Measurements from ENCODE around the gene BIRC5.
"Not testable (repeated sequence)": the region's sequence is repeated elsewhere in the genome, so short reads cannot be mapped to it uniquely, and the experiment has no call there.

Gene BIRC5

GRCh38 chr17:78241277-78242023, 27.4 kb downstream of the BIRC5 start:
- no peak for DNase-seq

GRCh38 chr17:78242024-78242742, 28.1 kb downstream of the BIRC5 start:
- DNase-seq: peak; percentile 46

DNA sequence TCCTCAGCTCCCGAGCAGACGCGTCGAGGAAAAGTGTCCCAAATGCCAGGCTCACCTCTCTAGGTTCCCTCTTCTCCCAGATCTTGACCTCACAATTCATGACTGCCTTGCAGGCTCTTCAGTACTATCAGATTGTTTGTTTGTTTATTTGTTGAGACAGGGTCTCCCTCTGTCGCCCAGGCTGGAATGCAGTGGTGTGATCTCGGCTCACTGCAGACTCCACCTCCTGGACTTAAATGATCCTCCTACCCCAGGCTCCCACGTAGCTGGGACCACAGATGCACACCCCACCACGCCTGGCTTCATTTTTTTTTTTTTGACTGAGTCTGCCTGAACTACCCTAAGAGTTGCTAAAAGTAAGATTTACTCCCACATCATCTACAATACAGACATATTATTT, 33.3 kb downstream of the BIRC5 start:
- DNase-seq: no peak

GRCh38 chr17:78248051-78248914, 34.2 kb downstream of the BIRC5 start:
- DNase-seq: no peak

DNA sequence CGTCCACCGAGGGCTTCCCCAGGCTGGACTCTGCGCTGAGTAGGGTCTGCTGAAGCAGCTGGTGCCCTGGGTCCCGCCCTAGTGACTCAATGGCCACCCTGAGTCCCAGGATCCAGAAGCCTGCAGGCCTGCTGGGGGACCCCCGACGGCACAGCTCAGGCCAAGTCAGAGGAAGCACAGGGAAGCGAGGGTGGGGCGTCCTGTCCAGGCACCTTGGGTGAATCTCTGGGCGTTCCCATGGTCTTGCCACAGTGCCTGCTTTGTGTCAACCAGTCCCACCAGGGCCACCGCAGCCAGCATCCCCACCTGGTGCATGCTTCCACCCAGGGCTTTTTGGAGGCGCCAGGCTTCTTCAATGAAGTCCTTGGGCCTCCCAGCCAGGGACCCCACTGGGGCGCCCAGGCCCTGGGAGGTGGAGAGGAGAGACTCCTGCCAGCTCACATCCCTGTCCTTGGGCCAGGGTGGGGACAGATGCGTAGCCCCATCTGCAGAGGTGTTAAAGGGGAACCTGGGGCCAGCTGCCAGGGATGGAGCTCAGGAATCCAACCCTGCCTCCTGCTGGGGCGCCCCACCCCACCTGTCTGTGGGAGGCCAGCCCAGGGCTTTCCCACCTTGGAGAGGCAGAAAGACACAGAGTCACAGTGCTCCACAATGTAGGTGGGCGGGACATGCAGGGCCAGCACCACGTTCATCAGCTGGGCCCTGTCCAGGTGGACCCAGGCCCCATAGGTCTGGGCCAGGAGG, 35.2 kb downstream of the BIRC5 start:
- no peak for DNase-seq

GRCh38 chr17:78249818-78250806, 36.1 kb downstream of the BIRC5 start:
- no peak for DNase-seq

DNA sequence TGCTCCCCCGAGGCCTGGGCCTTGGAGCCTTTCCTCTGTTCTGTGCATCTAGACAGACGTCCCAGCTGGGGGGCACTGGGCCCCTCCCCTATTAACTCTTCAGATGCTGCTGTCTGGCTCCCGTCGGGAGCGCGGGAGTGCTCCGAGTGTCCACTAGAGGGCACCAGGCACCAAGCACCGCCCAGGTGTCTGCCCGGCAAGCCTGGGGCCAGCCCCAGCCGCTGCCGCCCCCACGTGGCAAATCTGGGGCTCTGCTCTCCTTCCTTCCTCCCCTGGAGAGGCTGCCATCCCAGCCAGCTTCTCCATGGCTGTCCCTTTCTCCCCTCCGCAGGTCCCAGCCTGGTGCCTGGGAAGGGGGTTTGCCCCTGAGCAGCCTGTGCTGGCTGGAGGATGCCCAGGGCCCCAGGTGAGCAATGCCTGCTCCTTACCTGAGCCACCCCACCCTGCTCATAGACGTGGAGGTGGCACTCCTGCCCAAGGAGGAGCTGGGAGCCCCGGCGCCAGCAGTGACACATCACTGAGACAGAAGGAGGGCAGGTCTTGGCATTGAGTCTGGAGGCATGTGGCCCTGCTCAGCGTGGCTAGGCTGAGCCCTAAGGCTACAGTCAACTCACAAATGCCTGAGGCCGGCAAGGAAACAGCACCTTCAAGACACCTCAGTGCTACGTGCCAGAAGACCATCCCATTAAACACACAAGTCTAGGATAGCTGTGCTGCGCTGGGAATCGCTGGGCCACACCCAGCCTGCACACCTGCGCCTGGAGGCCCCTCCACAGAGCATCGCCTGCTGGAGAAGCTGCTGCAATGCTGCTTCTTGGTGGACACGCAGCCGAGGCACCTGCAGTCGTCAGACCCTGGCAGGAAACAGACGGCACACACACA, 37.1 kb downstream of the BIRC5 start:
- DNase-seq: peak; percentile 85

- DNase-seq: no peak
Measured at GRCh38 chr17:78251773-78252103, 37.7 kb downstream of the BIRC5 start.

- peak; percentile 85 for DNase-seq
Measured at GRCh38 chr17:78252111-78252634, 38.1 kb downstream of the BIRC5 start.

- no peak for DNase-seq
Measured at GRCh38 chr17:78252701-78253635, 38.9 kb downstream of the BIRC5 start.

DNA sequence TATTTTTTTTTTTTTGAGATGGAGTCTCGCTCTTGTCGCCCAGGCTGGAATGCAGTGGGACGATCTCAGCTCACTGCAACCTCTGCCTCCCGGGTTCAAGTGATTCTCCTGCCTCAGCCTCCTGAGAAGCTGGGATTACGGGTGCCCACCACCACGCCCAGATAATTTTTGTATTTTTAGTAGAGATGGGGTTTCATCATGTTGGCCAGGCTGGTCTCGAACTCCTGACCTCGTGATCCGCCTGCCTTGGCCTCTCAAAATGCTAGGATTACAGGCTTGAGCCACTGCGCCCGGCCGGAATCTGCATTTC, 39.5 kb downstream of the BIRC5 start:
- not testable (repeated sequence) for DNase-seq

DNA sequence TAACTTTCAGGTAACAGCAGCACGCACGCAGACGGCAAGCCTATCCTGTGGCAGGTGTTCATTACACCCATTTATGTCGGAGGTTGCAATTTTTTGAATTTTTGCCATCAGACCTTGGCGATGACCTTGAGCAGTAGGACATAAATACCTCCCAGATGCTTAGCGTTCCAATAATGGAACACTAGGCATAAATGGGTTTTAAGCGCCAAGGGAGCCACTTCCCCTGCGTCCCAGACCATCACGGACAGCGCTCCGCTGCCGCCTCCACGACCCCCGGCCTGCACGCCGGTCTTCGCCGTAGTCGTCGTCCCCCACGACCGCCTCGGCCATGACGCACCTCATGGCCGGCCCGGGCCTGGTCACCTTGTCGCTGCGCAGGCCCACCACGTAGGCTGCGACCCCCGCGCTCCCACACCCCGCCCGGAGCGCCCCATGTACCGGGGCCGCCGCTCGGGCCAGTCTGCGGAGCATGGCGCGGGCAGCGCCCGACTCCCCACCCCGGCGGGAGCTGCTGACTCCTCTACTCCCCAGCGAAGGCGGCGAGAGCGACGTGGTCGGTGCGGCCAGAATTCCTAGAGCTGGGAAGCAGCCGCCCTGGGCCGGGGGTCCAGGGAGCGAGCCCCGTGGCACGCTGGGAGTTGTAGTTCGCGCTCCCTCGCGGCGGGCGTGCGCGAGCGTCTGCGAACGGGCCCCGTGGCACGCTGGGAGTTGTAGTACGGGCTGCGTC, 40.1 kb downstream of the BIRC5 start:
- peak; percentile 80 for DNase-seq

DNA sequence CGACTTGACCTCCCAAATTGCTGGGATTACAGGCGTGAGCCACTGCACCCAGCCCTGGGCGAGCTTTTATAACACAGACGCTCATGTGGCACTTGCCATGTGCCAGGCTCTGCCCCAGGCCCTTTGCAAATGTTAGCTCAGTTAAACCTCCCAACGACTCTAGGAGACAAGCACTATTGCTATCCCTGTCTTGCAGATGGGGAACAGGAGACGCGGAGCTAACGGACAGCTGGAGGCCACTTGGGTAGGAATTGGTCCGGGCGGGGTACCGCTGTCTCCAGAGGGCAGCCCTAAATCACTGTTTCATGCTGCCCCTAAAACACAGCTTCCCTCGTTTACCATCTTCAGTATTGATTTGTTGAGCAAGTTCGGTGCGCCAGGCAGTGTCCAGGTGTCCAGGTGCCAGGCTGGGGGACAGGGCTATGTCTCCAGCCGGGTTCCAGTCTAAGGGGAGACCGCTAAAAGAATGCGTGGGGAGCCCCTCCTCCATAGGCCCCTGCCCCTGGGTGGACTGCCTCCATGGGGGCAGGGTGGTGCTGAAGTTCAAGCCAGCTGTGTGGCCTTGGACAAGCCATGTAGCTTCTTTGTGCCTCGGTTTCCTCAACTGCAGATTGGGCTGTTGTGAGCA, 41.1 kb downstream of the BIRC5 start:
- DNase-seq: no peak

DNA sequence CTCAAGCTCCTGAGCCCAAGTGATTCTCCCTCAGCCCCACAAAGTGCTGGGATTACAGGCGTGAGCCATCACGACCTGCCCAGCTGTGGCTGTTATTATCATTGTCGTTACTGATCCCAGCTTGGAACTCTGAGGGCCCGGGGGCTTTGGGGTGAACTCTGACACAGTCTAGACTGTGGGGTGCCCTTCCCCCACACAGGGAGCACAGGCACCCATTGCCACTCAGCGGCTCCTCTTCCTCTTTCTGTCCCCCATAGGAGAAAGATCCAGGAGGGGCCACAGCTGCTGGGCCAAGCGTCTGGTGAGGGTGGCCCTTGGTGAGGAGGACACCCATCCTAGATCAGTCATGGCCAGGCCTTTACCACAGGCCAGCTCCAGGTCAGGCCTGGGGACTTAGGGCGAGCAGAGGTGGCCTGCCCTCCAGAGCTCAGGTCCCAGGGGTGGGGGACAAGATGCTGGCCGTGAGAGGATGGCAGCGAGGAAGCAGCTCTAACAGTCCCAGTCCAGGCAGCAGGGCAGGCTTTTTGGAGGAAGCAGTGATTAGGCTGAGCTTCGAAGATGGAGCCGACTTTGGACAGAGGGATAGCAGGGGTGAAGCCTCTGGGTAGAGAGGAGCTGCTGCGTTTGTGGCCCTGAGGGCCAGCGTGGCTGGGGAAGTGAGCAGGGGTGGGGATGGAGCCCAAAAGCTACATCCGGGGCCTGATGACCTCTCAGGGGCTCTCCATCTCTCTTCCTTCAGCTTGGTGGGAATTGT, 42.1 kb downstream of the BIRC5 start:
- no peak for DNase-seq

GRCh38 chr17:78256707-78257591, 42.9 kb downstream of the BIRC5 start:
- DNase-seq: no peak

- peak; percentile 38 for DNase-seq
Measured at GRCh38 chr17:78257810-78258322, 43.8 kb downstream of the BIRC5 start.

Measured in CD4-positive, alpha-beta T cell treated with Interferon gamma for 1 hour (primary cell).